NCI-H2081 (cell line): ENCODE measurements around the gene MT1X.
"Not testable (repeated sequence)": the region's sequence is repeated elsewhere in the genome, so short reads cannot be mapped to it uniquely, and the experiment has no call there.

Source experiments
- DNase-seq, 2 experiments: peaks; one replicate each; lab custom pipeline; 2025; lab: John Stamatoyannopoulos, UW

Gene MT1X

GRCh38 chr16:56653218-56653617 lies 29.1 kb upstream of the MT1X start:
- DNase-seq = no peak

- no peak for DNase-seq
Observed at GRCh38 chr16:56657555-56658326, 24.5 kb upstream of the MT1X start, which contains the start of gene MT1F. TSS of gene MT1F (plus strand) at chr16:56657959. CDS start at chr16:56658059, 100 bp downstream.

GRCh38 chr16:56658327-56658875 lies 23.9 kb upstream of the MT1X start:
- no peak for DNase-seq

GRCh38 chr16:56662357-56663354 lies 19.6 kb upstream of the MT1X start:
- no peak for DNase-seq

- no peak for DNase-seq
Observed at GRCh38 chr16:56664506-56664905, 17.8 kb upstream of the MT1X start.

GRCh38 chr16:56665286-56666261 lies 16.7 kb upstream of the MT1X start:
- DNase-seq = not testable (repeated sequence)

GRCh38 chr16:56667581-56668571 lies 14.4 kb upstream of the MT1X start, which contains the start of gene MT1G:
TSS of gene MT1G (minus strand) at chr16:56668065. CDS start at chr16:56667993, 72 bp downstream.
- DNase-seq = no peak

GRCh38 chr16:56669005-56669839 lies 13.0 kb upstream of the MT1X start, which contains the start of gene MT1H:
TSS of gene MT1H (plus strand) at chr16:56669814. CDS start at chr16:56669885, 71 bp downstream.
- no peak for DNase-seq

- DNase-seq = no peak
Observed at GRCh38 chr16:56669840-56670619, 12.2 kb upstream of the MT1X start.

GRCh38 chr16:56670620-56670934 lies 11.7 kb upstream of the MT1X start:
- no peak for DNase-seq

GRCh38 chr16:56671691-56672090 lies 10.6 kb upstream of the MT1X start:
- DNase-seq = not testable (repeated sequence)

GRCh38 chr16:56672171-56672570 lies 10.1 kb upstream of the MT1X start:
- DNase-seq = not testable (repeated sequence)

GRCh38 chr16:56672761-56673536 lies 9.3 kb upstream of the MT1X start:
- no peak for DNase-seq

- no peak for DNase-seq
Observed at GRCh38 chr16:56673921-56674320, 8.3 kb upstream of the MT1X start.

GRCh38 chr16:56674570-56674969 lies 7.7 kb upstream of the MT1X start:
- DNase-seq = not testable (repeated sequence)

GRCh38 chr16:56675685-56676210 lies 6.5 kb upstream of the MT1X start:
- DNase-seq = no peak

- no peak for DNase-seq
Observed at GRCh38 chr16:56677474-56677873, 4.8 kb upstream of the MT1X start.
